ENCODE results near the gene TMEM238L.

TMEM238L gene

DNA sequence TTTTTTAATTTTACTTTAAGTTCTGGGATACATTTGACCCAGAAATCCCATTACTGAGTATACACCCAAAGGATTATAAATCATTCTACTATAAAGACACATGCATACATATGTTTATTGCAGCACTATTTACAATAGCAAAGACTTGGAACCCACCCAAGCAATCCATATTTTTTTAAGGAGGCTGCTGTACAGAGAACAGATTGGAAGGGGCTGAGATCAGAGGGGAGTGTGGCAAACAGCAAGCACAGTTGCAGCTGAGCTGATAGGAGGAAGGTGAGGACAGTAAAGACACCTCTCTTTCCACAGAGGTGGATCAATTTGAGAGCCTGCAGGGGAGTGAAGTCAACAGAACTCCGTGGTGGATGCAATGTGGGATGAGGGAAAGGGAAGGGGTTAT lies 10.2 kb upstream of the TMEM238L start:
- TF ChIP-seq EGR1 (IDR thresholded peaks at IDR 0.05) (no peak), TCF12 (IDR thresholded peaks at IDR 0.05; ENCODE audit: low read depth) (no peak), TEAD4 (IDR thresholded peaks at IDR 0.05) (no peak), RAD21 (IDR thresholded peaks at IDR 0.05; ENCODE audit: low read depth) (no peak), TAF1 (IDR thresholded peaks at IDR 0.05; ENCODE audit: low read depth) (no peak), FOXM1 (IDR thresholded peaks at IDR 0.05; ENCODE audit: borderline replicate concordance, low read depth) (no peak), ZBTB7A (IDR thresholded peaks at IDR 0.05; ENCODE audit: low read depth) (no peak), CREB1 (IDR thresholded peaks at IDR 0.05; ENCODE audit: low read depth) (no peak)
- TF ChIP-seq, protein P1, sequence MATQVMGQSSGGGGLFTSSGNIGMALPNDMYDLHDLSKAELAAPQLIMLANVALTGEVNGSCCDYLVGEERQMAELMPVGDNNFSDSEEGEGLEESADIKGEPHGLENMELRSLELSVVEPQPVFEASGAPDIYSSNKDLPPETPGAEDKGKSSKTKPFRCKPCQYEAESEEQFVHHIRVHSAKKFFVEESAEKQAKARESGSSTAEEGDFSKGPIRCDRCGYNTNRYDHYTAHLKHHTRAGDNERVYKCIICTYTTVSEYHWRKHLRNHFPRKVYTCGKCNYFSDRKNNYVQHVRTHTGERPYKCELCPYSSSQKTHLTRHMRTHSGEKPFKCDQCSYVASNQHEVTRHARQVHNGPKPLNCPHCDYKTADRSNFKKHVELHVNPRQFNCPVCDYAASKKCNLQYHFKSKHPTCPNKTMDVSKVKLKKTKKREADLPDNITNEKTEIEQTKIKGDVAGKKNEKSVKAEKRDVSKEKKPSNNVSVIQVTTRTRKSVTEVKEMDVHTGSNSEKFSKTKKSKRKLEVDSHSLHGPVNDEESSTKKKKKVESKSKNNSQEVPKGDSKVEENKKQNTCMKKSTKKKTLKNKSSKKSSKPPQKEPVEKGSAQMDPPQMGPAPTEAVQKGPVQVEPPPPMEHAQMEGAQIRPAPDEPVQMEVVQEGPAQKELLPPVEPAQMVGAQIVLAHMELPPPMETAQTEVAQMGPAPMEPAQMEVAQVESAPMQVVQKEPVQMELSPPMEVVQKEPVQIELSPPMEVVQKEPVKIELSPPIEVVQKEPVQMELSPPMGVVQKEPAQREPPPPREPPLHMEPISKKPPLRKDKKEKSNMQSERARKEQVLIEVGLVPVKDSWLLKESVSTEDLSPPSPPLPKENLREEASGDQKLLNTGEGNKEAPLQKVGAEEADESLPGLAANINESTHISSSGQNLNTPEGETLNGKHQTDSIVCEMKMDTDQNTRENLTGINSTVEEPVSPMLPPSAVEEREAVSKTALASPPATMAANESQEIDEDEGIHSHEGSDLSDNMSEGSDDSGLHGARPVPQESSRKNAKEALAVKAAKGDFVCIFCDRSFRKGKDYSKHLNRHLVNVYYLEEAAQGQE (IDR thresholded peaks at IDR 0.05; ENCODE audit: low read depth) = no peak

DNA sequence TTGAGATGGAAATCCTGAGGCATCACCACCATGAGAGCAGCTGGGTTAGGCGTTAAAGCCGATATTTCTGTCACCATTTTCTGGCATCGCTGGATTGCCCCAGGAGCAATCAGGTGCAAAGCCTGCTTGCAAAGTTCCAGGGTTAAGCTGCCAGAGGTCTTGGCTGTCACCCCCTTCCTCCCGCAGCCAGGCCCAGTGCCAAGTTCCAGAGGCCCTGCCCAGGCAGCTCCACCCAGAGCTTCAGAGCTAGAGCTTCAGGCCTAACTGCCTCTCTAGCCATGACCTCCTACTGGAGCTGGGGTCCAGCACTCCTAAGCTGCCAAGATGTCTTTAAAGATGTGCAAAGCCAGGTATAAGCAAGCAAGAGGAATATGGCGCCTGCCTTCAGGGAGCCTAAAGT lies 8.8 kb upstream of the TMEM238L start:
- TF ChIP-seq, protein P2, sequence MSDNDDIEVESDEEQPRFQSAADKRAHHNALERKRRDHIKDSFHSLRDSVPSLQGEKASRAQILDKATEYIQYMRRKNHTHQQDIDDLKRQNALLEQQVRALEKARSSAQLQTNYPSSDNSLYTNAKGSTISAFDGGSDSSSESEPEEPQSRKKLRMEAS (IDR thresholded peaks at IDR 0.05) = no peak
- TF ChIP-seq TAF1 (IDR thresholded peaks at IDR 0.05; ENCODE audit: low read depth) (no peak), TCF12 (IDR thresholded peaks at IDR 0.05; ENCODE audit: low read depth) (no peak), CEBPB (IDR thresholded peaks at IDR 0.05) (no peak), EP300 (IDR thresholded peaks at IDR 0.05; ENCODE audit: borderline replicate concordance) (no peak), CREB1 (IDR thresholded peaks at IDR 0.05; ENCODE audit: low read depth) (no peak), EGR1 (IDR thresholded peaks at IDR 0.05) (no peak), FOXM1 (IDR thresholded peaks at IDR 0.05; ENCODE audit: borderline replicate concordance, low read depth) (no peak), YY1 (IDR thresholded peaks at IDR 0.05; ENCODE audit: low read depth) (no peak), RAD21 (IDR thresholded peaks at IDR 0.05; ENCODE audit: low read depth) (no peak), TEAD4 (IDR thresholded peaks at IDR 0.05) (no peak)
- TF ChIP-seq, protein P1 (IDR thresholded peaks at IDR 0.05; ENCODE audit: low read depth) = no peak

DNA sequence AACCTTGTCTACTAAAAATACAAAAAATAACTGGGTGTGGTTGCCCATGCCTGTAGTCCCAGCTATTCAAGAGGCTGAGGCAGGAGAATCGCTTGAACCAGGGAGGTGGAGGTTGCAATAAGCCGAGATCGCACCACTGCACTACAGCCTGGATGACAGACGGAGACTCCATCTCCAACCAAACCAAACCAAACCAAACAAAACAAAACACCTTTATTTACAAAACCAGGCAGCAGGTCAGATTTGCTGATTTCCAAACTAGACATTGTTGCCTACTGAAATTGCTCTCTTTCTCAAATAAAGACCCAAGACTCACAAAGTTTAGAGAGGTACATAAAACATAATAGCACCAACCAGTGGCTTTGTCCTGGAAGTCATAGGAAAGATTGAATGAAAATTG lies 5.7 kb upstream of the TMEM238L start:
- no peak for TF ChIP-seq NFIC (IDR thresholded peaks at IDR 0.05)
- TF ChIP-seq, protein P2 (IDR thresholded peaks at IDR 0.05) = no peak
- TF ChIP-seq FOXM1 (IDR thresholded peaks at IDR 0.05; ENCODE audit: borderline replicate concordance, low read depth) = no peak
- TF ChIP-seq CEBPB (IDR thresholded peaks at IDR 0.05) = no peak
- TF ChIP-seq, protein P3, sequence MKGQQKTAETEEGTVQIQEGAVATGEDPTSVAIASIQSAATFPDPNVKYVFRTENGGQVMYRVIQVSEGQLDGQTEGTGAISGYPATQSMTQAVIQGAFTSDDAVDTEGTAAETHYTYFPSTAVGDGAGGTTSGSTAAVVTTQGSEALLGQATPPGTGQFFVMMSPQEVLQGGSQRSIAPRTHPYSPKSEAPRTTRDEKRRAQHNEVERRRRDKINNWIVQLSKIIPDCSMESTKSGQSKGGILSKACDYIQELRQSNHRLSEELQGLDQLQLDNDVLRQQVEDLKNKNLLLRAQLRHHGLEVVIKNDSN (IDR thresholded peaks at IDR 0.05) = no peak
- TF ChIP-seq, protein P1 (IDR thresholded peaks at IDR 0.05; ENCODE audit: low read depth) = no peak
- TF ChIP-seq ZBTB7A (IDR thresholded peaks at IDR 0.05; ENCODE audit: low read depth) = no peak

DNA sequence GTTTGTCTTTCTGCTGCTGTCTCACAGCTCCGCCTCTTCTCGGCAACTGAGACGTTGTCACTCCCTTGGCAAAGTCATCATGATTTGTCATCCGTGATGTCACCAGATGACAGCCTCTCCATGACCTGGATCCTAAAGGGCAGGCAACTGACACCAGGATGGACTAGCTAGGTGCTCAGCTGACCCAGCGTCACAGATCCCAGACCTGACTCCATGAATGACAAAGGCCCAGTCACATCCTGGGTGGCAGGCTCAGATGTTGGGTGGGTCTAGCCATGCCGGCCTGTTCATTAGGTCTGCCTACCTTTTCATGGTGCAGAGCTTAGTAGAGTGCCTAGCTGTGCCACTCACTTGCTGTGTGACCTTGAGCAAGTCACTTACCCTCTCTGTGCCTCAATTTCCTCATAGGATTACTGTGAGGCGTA lies 3.8 kb upstream of the TMEM238L start:
- no peak for TF ChIP-seq TAF1 (IDR thresholded peaks at IDR 0.05; ENCODE audit: low read depth)
- TF ChIP-seq YY1 (IDR thresholded peaks at IDR 0.05; ENCODE audit: low read depth) = no peak
- no peak for TF ChIP-seq RAD21 (IDR thresholded peaks at IDR 0.05; ENCODE audit: low read depth)
- no peak for TF ChIP-seq NFIC (IDR thresholded peaks at IDR 0.05)
- TF ChIP-seq TEAD4 (IDR thresholded peaks at IDR 0.05) = no peak
- no peak for TF ChIP-seq CREB1 (IDR thresholded peaks at IDR 0.05; ENCODE audit: low read depth)
- TF ChIP-seq, protein P1 (IDR thresholded peaks at IDR 0.05; ENCODE audit: low read depth) = no peak
- TF ChIP-seq EGR1 (IDR thresholded peaks at IDR 0.05) = no peak
- no peak for TF ChIP-seq ZBTB7A (IDR thresholded peaks at IDR 0.05; ENCODE audit: low read depth)
- no peak for TF ChIP-seq EP300 (IDR thresholded peaks at IDR 0.05; ENCODE audit: borderline replicate concordance)
- TF ChIP-seq CEBPB (IDR thresholded peaks at IDR 0.05) = no peak

All from Ishikawa (cell line).